Neural progenitor cell (in vitro differentiated cells): ENCODE data around the gene AFF4. TPM values are rescaled to one million over a fixed set of nuclear protein-coding genes. Genes with fewer than 3 reads are reported as not detected.
"Not testable (repeated sequence)": the region's sequence is repeated elsewhere in the genome, so short reads cannot be mapped to it uniquely, and the experiment has no call there.

Source experiments
- DNase-seq: peaks from one replicate; pipeline ENCODE4 v3.0.0-alpha.2; 2016; ENCODE audit warnings: low spot score
- H2AFZ ChIP-seq: fragments of 200-600 bp; sonication (generic); replicated peaks from 2 replicates; pipeline ENCODE4 v1.6.1; 2016; ENCODE audit warnings: antibody characterized with exemption
- H3F3A ChIP-seq: fragments of 200-600 bp; sonication (generic); 2 replicates; pipeline ENCODE4 v1.6.1; 2016; ENCODE audit warnings: antibody characterized with exemption, low read depth
- H3K27ac ChIP-seq: fragments of 200-600 bp; sonication (generic); 2 replicates; pipeline ENCODE4 v1.5.1; 2016; ENCODE audit warnings: mild to moderate bottlenecking
- H3K27me3 ChIP-seq: fragments of 200-600 bp; sonication (generic); 2 replicates; pipeline ENCODE4 v1.6.1; 2016; ENCODE audit warnings: mild to moderate bottlenecking, moderate library complexity
- H3K36me3 ChIP-seq: fragments of 200-600 bp; sonication (generic); 2 replicates; pipeline ENCODE4 v1.5.1; 2016
- H3K4me1 ChIP-seq: fragments of 200-600 bp; sonication (generic); 2 replicates; pipeline ENCODE4 v1.6.1; 2016; ENCODE audit warnings: mixed run types
- H3K4me2 ChIP-seq: fragments of 200-600 bp; sonication (generic); 2 replicates; pipeline ENCODE4 v1.6.1; 2016
- H3K4me3 ChIP-seq: fragments of 200-600 bp; sonication (generic); 2 replicates; pipeline ENCODE4 v1.5.1; 2016
- H3K79me2 ChIP-seq: fragments of 200-600 bp; sonication (generic); 2 replicates; pipeline ENCODE4 v1.6.1; 2016; ENCODE audit warnings: low read depth
- H3K9ac ChIP-seq: fragments of 200-600 bp; sonication (generic); 2 replicates; pipeline ENCODE4 v1.6.1; 2016
- H3K9me3 ChIP-seq: fragments of 200-600 bp; sonication (generic); 2 replicates; pipeline ENCODE4 v1.5.1; 2016; ENCODE audit warnings: low read depth
- H4K20me1 ChIP-seq: fragments of 200-600 bp; sonication (generic); 2 replicates; pipeline ENCODE4 v1.6.1; 2016; ENCODE audit warnings: low read depth
- H3K27ac Mint-ChIP-seq: 3 replicates; pipeline ENCODE4 v1.8.0; 2021; ENCODE audit warnings: mixed read lengths
- H3K27me3 Mint-ChIP-seq: 2 replicates; pipeline ENCODE4 v1.8.0; 2022; ENCODE audit warnings: low read depth, mild to moderate bottlenecking, inconsistent platforms, moderate library complexity, mixed read lengths; ENCODE audit not compliant: insufficient read depth
- H3K36me3 Mint-ChIP-seq: 3 replicates; pipeline ENCODE4 v1.8.0; 2021; ENCODE audit warnings: mixed read lengths
- H3K4me1 Mint-ChIP-seq: 3 replicates; pipeline ENCODE4 v1.8.0; 2021; ENCODE audit warnings: mixed read lengths
- H3K4me3 Mint-ChIP-seq: 3 replicates; pipeline ENCODE4 v1.8.0; 2021; ENCODE audit warnings: mild to moderate bottlenecking, moderate library complexity, mixed read lengths
- H3K9me3 Mint-ChIP-seq: 3 replicates; pipeline ENCODE4 v1.8.0; 2020; ENCODE audit warnings: mixed read lengths
- CTCF ChIP-seq: fragments of 200-600 bp; sonication (generic); IDR thresholded peaks from 2 replicates; pipeline ENCODE4 v1.5.1; 2017; ENCODE audit warnings: antibody characterized with exemption, mild to moderate bottlenecking
- EZH2 ChIP-seq: fragments of 200-600 bp; sonication (generic); IDR thresholded peaks from 2 replicates; pipeline ENCODE4 v1.6.1; 2017; ENCODE audit warnings: antibody characterized with exemption, mild to moderate bottlenecking, moderate library complexity
- EZH2phosphoT487 ChIP-seq: fragments of 200-600 bp; sonication (generic); IDR thresholded peaks from 2 replicates; pipeline ENCODE4 v1.6.1; 2017; ENCODE audit warnings: antibody characterized with exemption
- total RNA-seq: library from RNA; depleted of rRNA; stranded (reverse); fragments of >200 nt; gene quantifications from 2 replicates; pipeline ENCODE4 v1.2.3, GENCODE V29; 2015; ENCODE audit warnings: low replicate concordance

AFF4 gene, protein sequence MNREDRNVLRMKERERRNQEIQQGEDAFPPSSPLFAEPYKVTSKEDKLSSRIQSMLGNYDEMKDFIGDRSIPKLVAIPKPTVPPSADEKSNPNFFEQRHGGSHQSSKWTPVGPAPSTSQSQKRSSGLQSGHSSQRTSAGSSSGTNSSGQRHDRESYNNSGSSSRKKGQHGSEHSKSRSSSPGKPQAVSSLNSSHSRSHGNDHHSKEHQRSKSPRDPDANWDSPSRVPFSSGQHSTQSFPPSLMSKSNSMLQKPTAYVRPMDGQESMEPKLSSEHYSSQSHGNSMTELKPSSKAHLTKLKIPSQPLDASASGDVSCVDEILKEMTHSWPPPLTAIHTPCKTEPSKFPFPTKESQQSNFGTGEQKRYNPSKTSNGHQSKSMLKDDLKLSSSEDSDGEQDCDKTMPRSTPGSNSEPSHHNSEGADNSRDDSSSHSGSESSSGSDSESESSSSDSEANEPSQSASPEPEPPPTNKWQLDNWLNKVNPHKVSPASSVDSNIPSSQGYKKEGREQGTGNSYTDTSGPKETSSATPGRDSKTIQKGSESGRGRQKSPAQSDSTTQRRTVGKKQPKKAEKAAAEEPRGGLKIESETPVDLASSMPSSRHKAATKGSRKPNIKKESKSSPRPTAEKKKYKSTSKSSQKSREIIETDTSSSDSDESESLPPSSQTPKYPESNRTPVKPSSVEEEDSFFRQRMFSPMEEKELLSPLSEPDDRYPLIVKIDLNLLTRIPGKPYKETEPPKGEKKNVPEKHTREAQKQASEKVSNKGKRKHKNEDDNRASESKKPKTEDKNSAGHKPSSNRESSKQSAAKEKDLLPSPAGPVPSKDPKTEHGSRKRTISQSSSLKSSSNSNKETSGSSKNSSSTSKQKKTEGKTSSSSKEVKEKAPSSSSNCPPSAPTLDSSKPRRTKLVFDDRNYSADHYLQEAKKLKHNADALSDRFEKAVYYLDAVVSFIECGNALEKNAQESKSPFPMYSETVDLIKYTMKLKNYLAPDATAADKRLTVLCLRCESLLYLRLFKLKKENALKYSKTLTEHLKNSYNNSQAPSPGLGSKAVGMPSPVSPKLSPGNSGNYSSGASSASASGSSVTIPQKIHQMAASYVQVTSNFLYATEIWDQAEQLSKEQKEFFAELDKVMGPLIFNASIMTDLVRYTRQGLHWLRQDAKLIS
- 48.7 and 63.6 TPM in 2 replicates for total RNA-seq

GRCh38 chr5:132963171-132964104, at the start of gene AFF4:
Gene AFF4, minus strand, starts transcription at chr5:132963634. Its CDS starts 26,445 bp downstream, at chr5:132937189.
- DNase-seq: peak; percentile 98
- H3K27ac ChIP-seq: peak within 1 kb of the TSS; percentile 95
- peak within 1 kb of the TSS; percentile 95 for H3K9ac ChIP-seq
- peaks cover 10% of the 10 kb centered on the region for H3K36me3 Mint-ChIP-seq
- H3K9me3 ChIP-seq: no peaks in the 10 kb centered on the region
- H3K4me1 Mint-ChIP-seq: peaks cover 19% of the 10 kb centered on the region
- H3K9me3 Mint-ChIP-seq: peaks cover 4% of the 10 kb centered on the region
- H3K27me3 ChIP-seq: no peaks in the 10 kb centered on the region
- H3F3A ChIP-seq: peaks cover 23% of the 10 kb centered on the region
- no peaks in the 10 kb centered on the region for H3K27me3 Mint-ChIP-seq
- H2AFZ ChIP-seq: peak within 1 kb of the TSS; percentile 89
- H3K79me2 ChIP-seq: peaks cover 50% of the 10 kb centered on the region
- H3K4me3 ChIP-seq: peak within 1 kb of the TSS; percentile 84
- no peaks in the 10 kb centered on the region for H3K36me3 ChIP-seq
- TF ChIP-seq EZH2 (no peak), EZH2phosphoT487 (peak; percentile 31)
- H3K4me1 ChIP-seq: peaks cover 9% of the 10 kb centered on the region
- peak within 1 kb of the TSS; percentile 96 for H3K4me2 ChIP-seq
- peak within 1 kb of the TSS; percentile 98 for H3K27ac Mint-ChIP-seq
- H4K20me1 ChIP-seq: peaks cover 28% of the 10 kb centered on the region
- H3K4me3 Mint-ChIP-seq: peak within 1 kb of the TSS; percentile 95

DNA sequence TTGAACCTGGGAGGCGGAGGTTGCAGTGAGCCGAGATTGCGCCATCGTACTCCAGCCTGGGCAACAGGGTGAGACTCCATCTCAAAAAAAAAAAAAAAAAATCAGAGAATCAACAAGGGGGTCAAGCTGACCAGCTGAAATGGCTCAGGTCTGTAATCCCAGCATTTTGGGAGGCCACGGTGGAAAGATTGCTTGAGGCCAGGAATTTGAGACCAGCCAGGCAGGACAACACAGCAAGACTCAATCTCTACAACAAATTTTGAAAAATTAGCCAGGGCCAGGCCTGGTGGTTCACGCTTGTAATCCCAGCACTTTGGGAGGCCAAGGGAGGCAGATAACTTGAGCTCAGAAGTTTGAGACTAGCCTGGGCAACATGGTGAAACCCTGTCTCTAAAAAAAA, 45.0 kb upstream of the AFF4 start:
- not testable (repeated sequence) for H3K4me2 ChIP-seq, H3K4me1 Mint-ChIP-seq, H3K27ac Mint-ChIP-seq, H3K27me3 Mint-ChIP-seq, H3F3A ChIP-seq, H3K27me3 ChIP-seq, H3K9me3 ChIP-seq, H3K9ac ChIP-seq, H3K27ac ChIP-seq, H3K79me2 ChIP-seq, DNase-seq, H3K4me3 Mint-ChIP-seq, H3K4me1 ChIP-seq, H3K36me3 ChIP-seq, H3K4me3 ChIP-seq, H4K20me1 ChIP-seq, H2AFZ ChIP-seq
- peaks cover 11% of the 10 kb centered on the region for H3K9me3 Mint-ChIP-seq
- H3K36me3 Mint-ChIP-seq: peaks cover 15% of the 10 kb centered on the region

DNA sequence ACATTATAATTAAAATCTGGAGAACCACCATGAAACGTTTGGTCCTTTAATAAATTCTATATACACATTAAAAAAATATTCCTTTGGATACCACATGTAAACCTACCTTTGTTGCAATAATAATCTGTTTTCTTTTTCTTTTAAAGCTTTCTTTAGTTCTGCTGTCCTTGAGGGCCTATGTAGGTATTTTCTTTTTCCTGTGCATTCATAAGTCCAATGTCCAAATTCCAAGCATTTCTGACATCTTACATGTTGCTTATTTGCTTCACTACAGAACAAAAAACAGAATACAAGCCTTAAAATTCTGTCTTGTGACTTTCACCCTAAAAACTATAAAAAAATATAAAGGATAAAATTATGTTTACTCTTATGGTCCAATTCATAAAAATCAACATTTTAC, 43.2 kb upstream of the AFF4 start:
- Histone ChIP-seq H3K9me3 (no peaks in the 10 kb centered on the region), H4K20me1 (no peaks in the 10 kb centered on the region), H3K9ac (no peak overlapping the region), H3K4me3 (no peak overlapping the region), H2AFZ (no peak overlapping the region), H3F3A (no peaks in the 10 kb centered on the region), H3K4me1 (no peaks in the 10 kb centered on the region), H3K36me3 (peaks cover 5% of the 10 kb centered on the region), H3K4me2 (no peak overlapping the region), H3K79me2 (no peaks in the 10 kb centered on the region), H3K27ac (no peak overlapping the region), H3K27me3 (no peaks in the 10 kb centered on the region)
- no peak for TF ChIP-seq EZH2phosphoT487
- TF ChIP-seq EZH2: no peak
- TF ChIP-seq CTCF: no peak
- Mint-ChIP-seq H3K27ac (no peak overlapping the region), H3K4me1 (no peaks in the 10 kb centered on the region), H3K4me3 (no peak overlapping the region), H3K27me3 (peaks cover 3% of the 10 kb centered on the region), H3K9me3 (peaks cover 6% of the 10 kb centered on the region), H3K36me3 (peaks cover 12% of the 10 kb centered on the region)
- DNase-seq: no peak
